Right lobe of liver (tissue), 4 donors: ENCODE measurements around the gene SH3PXD2A.

Experiments used
- CTCF ChIP-seq, 4 donors: fragments of 200-600 bp in 3 of 4; fragments of 450-650 bp in 1 of 4; IDR thresholded peaks; one replicate each; pipeline versions ENCODE4 v1.5.1 to v1.8.0; 2016 to 2022; ENCODE audit warnings: antibody characterized with exemption in 4 of 4, mild to moderate bottlenecking in 2 of 4
- POLR2A ChIP-seq: fragments of 450-650 bp; IDR thresholded peaks from one replicate; pipeline ENCODE4 v1.6.1; 2017; ENCODE audit warnings: antibody characterized with exemption, mild to moderate bottlenecking
- donor health status: DM: no; HTN: no; CAD: no.
- donor health status: DM: no; HTN: no; CAD: no.
- donor health status: DM: no; HTN: yes; CAD: no.

- TF ChIP-seq POLR2A, result no peak
- TF ChIP-seq CTCF (IDR thresholded peaks at IDR 0.05), result no peak
Measured at GRCh38 chr10:103672345-103672744, 183.0 kb downstream of the SH3PXD2A start.
